Activated B cell treated with CpG ODN at 0.5 μM for 24 hours (primary cell): ENCODE results near the gene WRNIP1. TPM values are rescaled to one million over a fixed set of nuclear protein-coding genes. Genes with fewer than 3 reads are reported as not detected.

Experiments
- ATAC-seq: fragments of 200-7000 bp; cut with Tn5 transposase; one replicate; pipeline ENCODE4 v1.10.0; 2021; ENCODE audit warnings: low read depth, mild to moderate bottlenecking, moderate library complexity
- CTCF ChIA-PET: fragments of 350-600 bp; sonication (Branson Sonifier 250); formaldehyde crosslinking; loops from one replicate; lab custom pipeline; 2021; ENCODE audit warnings: antibody characterized with exemption; lab: Charles Lee
- POLR2A ChIA-PET: fragments of 350-600 bp; sonication (Branson Sonifier 250); formaldehyde crosslinking; loops from one replicate; lab custom pipeline; 2021; ENCODE audit warnings: antibody characterized with exemption; lab: Charles Lee
- DNase-seq: peaks from one replicate; pipeline ENCODE4 v3.0.0; 2022
- H3K27ac Mint-ChIP-seq: one replicate; pipeline ENCODE4 v1.8.0; 2020; ENCODE audit warnings: mixed read lengths
- H3K27me3 Mint-ChIP-seq: one replicate; pipeline ENCODE4 v1.8.0; 2021; ENCODE audit warnings: mixed read lengths
- H3K36me3 Mint-ChIP-seq: one replicate; pipeline ENCODE4 v1.8.0; 2021; ENCODE audit warnings: low read depth, mixed read lengths
- H3K4me1 Mint-ChIP-seq: one replicate; pipeline ENCODE4 v1.8.0; 2021; ENCODE audit warnings: mixed read lengths
- H3K4me3 Mint-ChIP-seq: one replicate; pipeline ENCODE4 v1.8.0; 2020; ENCODE audit warnings: mild to moderate bottlenecking, mixed read lengths
- H3K9me3 Mint-ChIP-seq: one replicate; pipeline ENCODE4 v1.8.0; 2020; ENCODE audit warnings: mixed read lengths
- CTCF ChIP-seq: fragments of 200-600 bp; IDR thresholded peaks from one replicate; pipeline ENCODE4 v1.8.0; 2022; ENCODE audit warnings: antibody characterized with exemption, mild to moderate bottlenecking
- intact Hi-C: fragments of 100-400 bp; cut with micrococcal nuclease; formaldehyde crosslinking; loops from one replicate; pipeline ENCODE4 v1.15.1; 2024
- total RNA-seq: library from RNA; stranded (reverse); gene quantifications from 2 replicates; pipeline ENCODE4 v1.2.3, GENCODE V29; 2022

WRNIP1 gene
- total RNA-seq, 1 donor from 2014 or later = 31.9 TPM

GRCh38 chr6:2750832-2751231 is 14.4 kb upstream of the WRNIP1 start, which contains the start of gene MYLK4:
Gene MYLK4, minus strand, starts transcription at chr6:2750922. Its CDS starts 1,628 bp downstream, at chr6:2749294.
- no peak for ATAC-seq
- no peaks in the 10 kb centered on the region for H3K36me3 Mint-ChIP-seq

GRCh38 chr6:2751871-2752270 is 13.3 kb upstream of the WRNIP1 start:
- ATAC-seq (no peak), DNase-seq (no peak)
- Mint-ChIP-seq H3K27me3 (peaks cover 17% of the 10 kb centered on the region), H3K4me3 (no peak overlapping the region), H3K9me3 (peaks cover 2% of the 10 kb centered on the region), H3K27ac (no peak overlapping the region), H3K4me1 (peaks cover 13% of the 10 kb centered on the region), H3K36me3 (no peaks in the 10 kb centered on the region)
- TF ChIP-seq CTCF = no peak
- intact Hi-C loops = loop anchor here (2.0 to 10.0 kb wide), 2 partner anchors 19 to 117 kb away; no protein-coding TSS in a partner anchor
- POLR2A ChIA-PET = no interaction called here
- CTCF ChIA-PET = interaction anchor here (0.7 to 5.0 kb wide), 5 partner anchors 13 to 1210 kb away, joined by 3 to 50 read pairs (median 18); no protein-coding TSS in a partner anchor

More at GRCh38 chr6:2750832-2751231, 14.4 kb upstream of the WRNIP1 start, which contains the start of gene MYLK4:
- no peak within 1 kb of the TSS for H3K4me3 Mint-ChIP-seq
- intact Hi-C loops = loop anchor here (1.0 to 10.0 kb wide), 4 partner anchors 13 to 1155 kb away; no protein-coding TSS in a partner anchor
- H3K4me1 Mint-ChIP-seq = peaks cover 13% of the 10 kb centered on the region
- POLR2A ChIA-PET = interaction anchor here (0.6 to 1.3 kb wide), 2 partner anchors 18 to 1126 kb away, joined by 5 to 11 read pairs; no protein-coding TSS in a partner anchor
- TF ChIP-seq CTCF = no peak
- H3K27me3 Mint-ChIP-seq = peaks cover 16% of the 10 kb centered on the region
- no peak within 1 kb of the TSS for H3K27ac Mint-ChIP-seq
- peaks cover 2% of the 10 kb centered on the region for H3K9me3 Mint-ChIP-seq
- no peak for DNase-seq
- CTCF ChIA-PET = interaction anchor here (0.8 to 5.0 kb wide), 13 partner anchors 10 to 1155 kb away, joined by 3 to 50 read pairs (median 5); no protein-coding TSS in a partner anchor

- H3K27me3 Mint-ChIP-seq = peaks cover 17% of the 10 kb centered on the region
- ChIA-PET CTCF (interaction anchor here (1.2 to 1.4 kb wide), 2 partner anchors 17 to 1158 kb away, joined by 3 to 4 read pairs; no protein-coding TSS in a partner anchor), POLR2A (no interaction called here)
- DNase-seq = no peak
- ATAC-seq = no peak
- peaks cover 2% of the 10 kb centered on the region for H3K9me3 Mint-ChIP-seq
- H3K4me3 Mint-ChIP-seq = no peak overlapping the region
- no peak overlapping the region for H3K27ac Mint-ChIP-seq
- no peak for TF ChIP-seq CTCF
- H3K36me3 Mint-ChIP-seq = no peaks in the 10 kb centered on the region
- intact Hi-C loops = loop anchor here (10.0 kb wide), 1 partner anchor 118 kb away; no protein-coding TSS in a partner anchor
- peaks cover 13% of the 10 kb centered on the region for H3K4me1 Mint-ChIP-seq
Measured at GRCh38 chr6:2752477-2753109, 12.6 kb upstream of the WRNIP1 start.

- H3K4me3 Mint-ChIP-seq = no peak overlapping the region
- DNase-seq = no peak
- peaks cover 2% of the 10 kb centered on the region for H3K9me3 Mint-ChIP-seq
- H3K4me1 Mint-ChIP-seq = peaks cover 13% of the 10 kb centered on the region
- ChIA-PET POLR2A (no interaction called here), CTCF (interaction anchor here (1.4 kb wide), 1 partner anchor 1158 kb away, joined by 4 read pairs; no protein-coding TSS in a partner anchor)
- TF ChIP-seq CTCF = no peak
- H3K36me3 Mint-ChIP-seq = no peaks in the 10 kb centered on the region
- H3K27ac Mint-ChIP-seq = no peak overlapping the region
- intact Hi-C loops = loop anchor here (10.0 kb wide), 1 partner anchor 118 kb away; no protein-coding TSS in a partner anchor
- no peak for ATAC-seq
- peaks cover 17% of the 10 kb centered on the region for H3K27me3 Mint-ChIP-seq
Measured at GRCh38 chr6:2753110-2753489, 12.1 kb upstream of the WRNIP1 start.

- ATAC-seq (no peak), DNase-seq (no peak)
- H3K9me3 Mint-ChIP-seq = peaks cover 2% of the 10 kb centered on the region
- no peak for TF ChIP-seq CTCF
- H3K4me1 Mint-ChIP-seq = peaks cover 13% of the 10 kb centered on the region
- intact Hi-C loops = loop anchor here (10.0 kb wide), 1 partner anchor 119 kb away; no protein-coding TSS in a partner anchor
- POLR2A ChIA-PET = no interaction called here
- H3K27ac Mint-ChIP-seq = no peak overlapping the region
- CTCF ChIA-PET = interaction anchor here (1.4 kb wide), 1 partner anchor 1159 kb away, joined by 4 read pairs; no protein-coding TSS in a partner anchor
- peaks cover 17% of the 10 kb centered on the region for H3K27me3 Mint-ChIP-seq
- no peaks in the 10 kb centered on the region for H3K36me3 Mint-ChIP-seq
- no peak overlapping the region for H3K4me3 Mint-ChIP-seq
Measured at GRCh38 chr6:2753743-2754142, 11.4 kb upstream of the WRNIP1 start.
